Mesangial cell (primary cell): ENCODE measurements around the gene FAM133A. TPM values are rescaled to one million over a fixed set of nuclear protein-coding genes. Genes with fewer than 3 reads are reported as not detected.

Experiments
- total RNA-seq: library from RNA; depleted of rRNA; stranded (reverse); fragments of >200 nt; gene quantifications from 2 replicates; pipeline ENCODE4 v1.2.3, GENCODE V29; 2015

The FAM133A gene
- not detected in 2 replicates for total RNA-seq

DNA sequence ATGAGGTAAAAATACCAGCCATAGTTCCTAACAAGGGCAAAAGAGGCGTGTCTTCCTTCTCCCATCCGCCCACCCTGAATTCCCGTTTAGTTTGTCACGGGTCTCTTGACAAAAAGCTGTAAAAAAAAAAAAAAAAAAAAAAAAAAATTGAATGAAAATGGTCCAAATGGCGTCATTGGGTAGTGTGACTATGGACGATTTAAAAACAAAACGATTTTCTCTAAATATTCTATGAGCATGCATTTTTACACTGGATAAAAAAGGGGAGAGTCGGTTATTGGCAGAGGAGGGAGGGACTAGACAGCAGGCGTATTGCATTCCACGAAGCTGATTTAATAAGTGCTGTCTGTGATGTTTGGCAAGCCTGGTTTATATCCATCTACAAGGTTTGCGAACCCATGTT is at the start of gene FAM133A:
Gene FAM133A (plus strand): TSS at position 338 of the 403 bp plus-strand sequence. CDS start 35,214 bp downstream, outside the sequence.

DNA sequence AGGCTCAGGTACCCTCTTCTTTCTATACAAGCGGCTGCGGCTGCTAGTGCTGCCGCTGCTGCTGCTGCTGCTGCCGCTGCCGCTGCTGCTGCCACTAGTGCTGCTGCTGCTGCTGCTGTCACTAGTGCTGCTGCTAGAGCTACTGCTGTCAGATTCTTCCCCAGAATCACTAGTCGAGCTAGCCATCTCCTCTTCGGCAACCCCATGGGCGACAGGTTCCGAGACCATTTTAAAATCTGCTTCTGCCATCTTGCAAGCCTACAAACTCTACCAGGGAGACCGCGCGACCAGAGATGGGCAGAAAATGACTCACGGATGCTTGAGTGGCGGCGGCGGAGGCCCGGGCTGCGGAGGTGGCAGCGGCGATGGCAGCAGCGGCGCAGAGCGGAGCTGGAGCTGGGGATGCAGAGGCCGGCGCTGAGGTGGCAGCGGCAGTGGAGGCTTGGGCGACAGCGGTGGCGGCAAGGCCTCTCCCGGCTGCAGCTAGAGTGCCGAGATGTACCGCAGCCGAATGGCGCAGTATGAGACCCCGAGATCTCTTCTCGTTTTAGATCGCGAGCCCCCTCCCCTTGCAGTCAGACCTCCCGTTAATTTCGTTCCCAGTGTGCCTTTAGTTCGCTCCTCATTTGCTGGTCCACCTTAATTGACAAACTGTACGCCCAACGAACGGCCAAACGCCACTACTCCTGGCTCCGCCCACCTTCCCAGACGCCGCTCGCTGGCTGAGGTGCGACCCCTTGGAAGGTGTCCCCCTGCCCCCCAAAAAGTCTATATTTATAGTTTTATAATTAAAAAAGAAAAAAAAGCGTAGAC is 744 bp upstream of the FAM133A start, which contains the start of gene NAP1L3:
Gene NAP1L3 (minus strand): TSS at position 523 of the 813 bp plus-strand sequence. CDS start 274 bp downstream, at position 249.

Other genes starting within 250 kb of the FAM133A start
- 0.33 and 1.5 TPM in 2 replicates for gene NAP1L3, start 628 bp upstream of the FAM133A start, total RNA-seq